ENCODE data around the gene IFITM10. TPM values are rescaled to one million over a fixed set of nuclear protein-coding genes. Genes with fewer than 3 reads are reported as not detected.
A peak's percentile ranks its signal among the peaks of the same experiment; 100 is the strongest.
"Not testable (repeated sequence)": the region's sequence is repeated elsewhere in the genome, so short reads cannot be mapped to it uniquely, and the experiment has no call there.

Gene IFITM10
- total RNA-seq, 1 experiment from 2014 or later, result 1.0 TPM

DNA sequence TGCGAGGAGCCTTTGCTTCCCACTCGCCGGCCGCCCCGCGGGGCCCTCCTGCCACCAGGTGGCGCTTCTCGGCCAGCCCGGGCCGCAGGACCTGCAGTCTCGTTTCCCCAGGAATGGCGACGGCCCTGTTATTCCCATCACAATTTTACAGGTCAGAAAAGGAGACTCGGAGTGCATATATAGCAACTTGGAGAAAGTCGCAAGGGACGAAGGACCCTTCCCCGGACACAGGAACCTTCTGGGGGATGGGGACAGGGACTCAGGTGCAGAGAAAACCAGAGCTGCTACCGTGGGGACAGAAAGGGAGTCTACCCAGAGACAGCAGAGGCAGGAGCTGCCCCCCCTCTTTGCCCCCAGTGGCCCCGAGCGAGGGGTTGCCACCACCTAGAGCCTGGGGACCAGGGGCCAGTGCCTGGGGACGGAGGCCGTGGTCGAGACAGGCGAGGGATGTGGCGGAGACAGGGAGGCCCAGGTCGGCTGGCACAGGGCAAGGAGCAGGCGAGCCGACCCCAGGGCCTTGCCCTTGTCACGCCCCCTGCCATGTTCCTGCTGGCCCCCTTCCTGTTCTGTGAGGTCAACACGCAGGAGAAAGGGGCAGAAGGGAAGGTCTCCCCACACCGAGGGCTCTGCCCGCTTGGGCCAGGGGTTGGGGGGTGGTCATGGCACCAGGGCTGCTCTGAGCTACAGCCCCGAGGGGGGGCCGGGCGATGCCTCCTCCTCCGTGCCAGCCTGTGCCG lies 56.9 kb downstream of the IFITM10 start:
- DNase-seq (ENCODE audit: extremely low read depth, low read depth), result peak; percentile 50

DNA sequence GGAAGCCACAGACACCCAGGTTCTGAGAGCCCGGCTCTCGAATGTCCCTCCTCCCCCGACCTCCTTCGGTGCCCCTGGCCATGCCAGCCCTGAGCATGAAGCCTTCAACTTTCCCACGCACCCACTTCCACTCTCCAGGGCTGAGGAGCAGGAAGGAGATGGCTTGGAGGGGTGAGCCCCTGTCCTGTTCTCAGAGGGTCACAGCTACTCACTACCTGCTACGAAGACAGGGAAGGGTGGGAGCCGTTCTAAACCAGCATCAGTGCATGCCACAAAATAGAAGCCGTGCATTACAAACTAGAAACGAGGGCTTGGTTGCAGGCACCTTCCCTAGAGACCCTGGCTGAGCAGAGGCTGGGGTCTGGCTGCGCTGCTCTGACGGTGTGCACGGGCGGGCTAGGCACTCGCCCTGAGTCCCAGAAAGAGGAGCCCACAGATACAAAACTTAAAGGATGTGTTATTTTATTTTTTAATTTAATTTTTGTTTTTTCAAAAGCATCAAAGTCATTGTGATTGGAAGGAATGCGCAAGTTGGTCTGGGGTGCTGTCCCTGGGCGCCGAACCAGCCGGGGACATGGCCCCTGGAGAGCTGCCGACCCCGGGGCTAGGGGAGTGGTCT lies 57.6 kb downstream of the IFITM10 start:
- no peak for DNase-seq (ENCODE audit: extremely low read depth, low read depth)

DNA sequence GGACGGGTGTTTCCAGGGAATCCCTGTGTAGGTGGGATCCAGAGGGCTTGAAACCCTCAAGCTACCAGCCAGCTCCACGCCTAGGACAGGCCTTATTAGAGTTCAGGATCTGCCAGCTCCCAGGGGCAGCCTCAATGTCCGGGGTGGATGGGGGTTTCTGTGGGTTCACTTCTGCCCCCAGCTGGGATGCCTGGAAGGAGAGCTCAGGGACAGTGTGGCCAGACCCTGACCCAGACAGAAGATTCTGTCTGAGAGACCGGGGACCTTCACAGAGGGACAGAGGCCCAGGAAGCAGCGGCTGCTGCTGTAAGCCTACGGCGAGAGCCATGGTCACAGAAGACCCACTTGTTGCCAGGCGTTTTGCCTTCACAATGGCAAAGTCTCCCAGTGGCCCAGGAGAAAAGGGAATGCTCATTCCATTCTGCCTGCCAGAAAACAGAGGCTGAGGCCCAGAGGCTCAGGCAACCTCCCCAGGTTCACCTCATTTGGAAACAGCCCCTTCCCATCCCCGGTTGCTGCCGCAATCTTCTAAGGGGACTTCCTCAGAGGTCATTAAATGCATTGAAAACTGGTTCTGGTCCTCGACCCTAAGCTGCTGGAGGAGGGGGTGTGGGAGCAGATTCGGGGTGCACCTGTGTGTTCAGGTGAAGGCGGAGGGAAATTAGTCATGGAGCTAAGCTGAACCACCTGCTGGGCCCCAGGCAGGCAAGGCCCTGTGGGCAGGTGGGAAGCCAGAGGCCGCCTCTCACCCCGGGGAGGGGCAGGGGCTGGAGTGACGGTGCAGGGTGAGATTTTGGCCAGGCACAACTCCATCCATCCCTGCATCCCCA lies 58.3 kb downstream of the IFITM10 start:
- no peak for DNase-seq (ENCODE audit: extremely low read depth, low read depth)

DNA sequence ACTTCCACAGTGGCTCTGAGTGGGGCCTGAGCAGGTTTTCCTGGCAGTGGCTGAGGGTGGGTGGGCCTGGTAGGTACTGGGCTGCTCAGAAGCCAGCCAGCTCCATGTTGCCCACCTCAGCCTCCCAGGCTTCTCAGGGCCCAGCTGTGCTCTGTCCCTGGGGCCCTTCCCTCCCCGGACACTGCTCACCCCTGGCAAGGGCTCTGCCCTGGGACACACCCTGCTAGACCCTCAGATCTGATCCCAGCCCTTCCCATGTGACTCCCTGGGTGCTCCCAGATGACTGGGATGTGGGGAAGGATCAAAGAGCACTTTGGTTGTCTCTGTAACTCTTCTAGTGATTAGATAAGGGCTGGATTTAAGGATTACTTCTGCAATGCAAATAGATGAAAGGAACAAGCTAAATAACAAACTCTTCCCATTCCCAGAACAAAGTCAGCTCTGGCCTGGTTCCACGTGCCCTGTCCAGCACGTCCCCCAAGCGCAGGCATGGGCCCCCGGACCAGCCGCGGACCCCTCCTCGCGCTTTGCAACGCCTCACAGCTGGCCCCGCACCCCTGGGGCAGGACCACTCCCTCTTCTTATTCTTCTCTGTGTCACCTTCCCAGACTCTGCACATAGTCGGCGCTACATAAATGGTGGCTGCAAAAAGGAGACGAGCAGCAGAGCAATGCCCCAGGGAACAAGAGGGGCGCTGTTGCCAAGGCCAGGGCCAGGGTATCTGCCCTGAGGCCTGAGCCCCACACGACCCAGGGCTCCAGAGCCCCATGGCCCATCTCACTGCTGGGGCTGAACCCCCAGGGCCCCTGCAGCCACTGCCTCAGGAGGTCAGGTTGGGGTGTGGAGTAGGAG lies 59.1 kb downstream of the IFITM10 start:
- no peak for DNase-seq (ENCODE audit: extremely low read depth, low read depth)

DNA sequence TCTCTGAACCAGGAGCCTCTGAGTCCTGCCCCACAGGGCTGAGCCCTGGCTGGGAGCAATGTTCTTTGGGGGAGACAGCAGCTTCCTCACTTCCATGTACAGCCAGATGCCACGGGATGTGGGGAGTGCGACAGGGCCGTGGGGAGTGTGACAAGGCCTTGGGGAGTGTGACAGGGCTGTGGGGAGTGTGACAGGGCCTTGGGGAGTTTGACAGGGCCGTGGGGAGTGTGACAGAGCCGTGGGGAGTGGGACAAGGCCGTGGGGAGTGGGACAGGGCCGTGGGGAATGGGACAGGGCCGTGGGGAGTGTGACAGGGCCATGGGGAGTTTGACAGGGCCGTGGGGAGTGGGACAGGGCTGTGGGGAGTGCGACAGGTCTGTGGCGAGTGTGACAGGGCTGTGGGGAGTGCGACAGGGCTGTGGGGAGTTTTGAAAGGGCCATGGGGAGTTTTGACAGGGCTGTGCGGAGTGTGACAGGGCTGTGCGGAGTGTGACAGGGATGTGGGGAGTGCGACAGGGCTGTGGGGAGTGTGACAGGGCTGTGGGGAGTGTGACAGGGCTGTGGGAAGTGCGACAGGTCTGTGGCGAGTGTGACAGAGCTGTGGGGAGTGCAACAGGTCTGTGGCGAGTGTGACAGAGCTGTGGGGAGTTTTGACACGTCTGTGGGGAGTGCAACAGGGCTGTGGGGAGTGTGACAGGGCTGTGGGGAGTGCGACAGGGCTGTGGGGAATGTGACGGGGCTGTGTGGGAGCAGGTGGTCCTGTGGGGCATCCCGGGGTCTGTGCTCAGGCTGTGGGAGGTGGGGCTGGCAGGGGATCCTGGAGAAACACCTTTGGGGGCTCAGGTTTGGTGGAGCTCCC lies 60.0 kb downstream of the IFITM10 start:
- no peak for DNase-seq (ENCODE audit: extremely low read depth, low read depth)

DNA sequence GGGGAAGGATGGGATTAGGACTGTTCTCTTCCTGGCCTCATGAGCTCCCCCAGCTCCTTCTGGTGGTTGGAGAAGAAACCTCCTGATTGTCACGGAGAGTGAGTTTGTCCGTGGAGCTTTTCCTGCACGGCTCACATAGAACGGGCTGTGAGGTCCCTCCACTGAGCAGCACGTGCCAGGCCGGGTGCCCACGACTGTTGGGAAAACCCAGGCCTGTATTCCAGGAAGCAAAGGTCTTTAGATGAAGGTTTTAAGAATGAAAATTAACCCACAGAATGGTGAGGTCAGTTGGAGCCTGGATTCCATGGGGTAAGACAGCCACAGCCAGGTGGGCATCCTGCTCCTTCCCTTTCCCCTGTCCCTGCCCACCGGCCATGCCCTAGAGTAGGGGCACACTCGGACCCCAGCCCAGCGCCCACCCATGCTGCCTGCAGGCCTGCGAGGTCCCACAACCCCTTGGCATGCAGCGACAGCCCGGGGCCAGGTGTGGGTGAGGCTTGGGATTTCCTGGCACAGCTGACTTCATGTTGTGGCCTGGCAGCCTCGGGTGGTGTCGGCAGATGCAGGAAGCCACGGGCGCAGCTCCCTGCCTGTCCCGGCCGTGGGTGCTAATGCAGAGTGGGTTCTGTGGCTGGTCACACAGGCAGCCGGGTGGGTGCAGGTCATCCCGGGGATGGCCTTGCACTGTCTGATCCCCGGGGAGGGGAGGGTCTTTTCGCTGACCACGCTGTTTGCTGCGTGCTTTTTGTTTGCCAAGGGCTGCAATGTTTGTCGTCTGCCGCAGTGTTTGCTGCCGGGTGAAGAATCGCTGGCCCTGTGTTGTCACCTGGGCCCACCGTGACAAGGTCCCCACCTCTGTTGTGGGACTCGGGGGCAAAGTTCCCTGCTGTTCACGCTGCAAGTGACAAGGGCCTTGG lies 60.9 kb downstream of the IFITM10 start:
- not testable (repeated sequence) for DNase-seq (ENCODE audit: extremely low read depth, low read depth)

DNA sequence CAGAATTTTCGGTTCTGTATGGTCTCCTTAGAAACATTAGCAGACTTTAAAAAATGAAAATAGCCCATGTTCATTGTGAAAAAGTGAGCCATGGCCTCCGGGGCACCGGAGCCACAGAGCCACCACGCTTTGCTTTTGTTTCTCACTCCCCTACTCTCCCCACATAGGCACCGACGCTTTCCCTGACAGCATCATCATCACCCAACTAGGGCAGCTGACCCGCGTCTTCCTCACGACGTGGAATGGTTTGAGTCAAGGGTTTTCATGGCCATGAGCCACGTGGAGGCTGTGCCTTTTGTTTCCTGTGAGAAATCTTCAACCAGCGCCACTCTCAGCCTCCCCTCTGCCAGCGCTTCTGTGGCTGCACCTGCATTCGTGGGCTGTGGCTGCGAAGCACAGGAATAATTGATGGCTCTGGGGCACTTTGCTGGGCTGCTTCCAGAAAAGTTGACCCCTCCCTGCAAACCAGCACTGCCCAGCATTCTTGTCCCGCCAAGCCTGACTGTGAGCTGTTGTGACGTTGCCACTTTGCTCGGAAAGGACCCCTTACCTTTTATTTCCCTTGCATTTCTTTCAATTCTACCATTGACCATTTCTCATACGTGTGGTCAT lies 62.0 kb downstream of the IFITM10 start:
- not testable (repeated sequence) for DNase-seq (ENCODE audit: extremely low read depth, low read depth)

DNA sequence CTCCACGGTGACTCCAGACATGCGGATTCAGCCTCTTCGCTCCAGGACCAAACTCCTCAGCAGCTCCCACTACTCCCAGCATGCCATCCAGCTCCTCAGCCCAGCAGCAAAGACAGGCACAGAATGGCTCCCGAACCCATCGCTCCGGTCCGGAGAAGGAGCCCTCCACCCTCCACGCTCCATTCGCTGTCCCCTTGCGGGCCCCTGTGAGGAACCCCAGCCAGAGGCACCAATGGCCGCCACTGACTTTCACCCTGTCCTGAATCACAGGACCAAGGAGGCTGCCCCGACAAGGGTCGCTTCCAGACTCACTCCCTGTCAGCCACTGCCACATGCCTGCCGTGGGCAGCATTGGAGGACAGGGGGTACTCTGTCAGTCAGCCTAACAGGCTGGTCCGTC lies 64.2 kb downstream of the IFITM10 start:
- DNase-seq (ENCODE audit: extremely low read depth, low read depth), result not testable (repeated sequence)

DNA sequence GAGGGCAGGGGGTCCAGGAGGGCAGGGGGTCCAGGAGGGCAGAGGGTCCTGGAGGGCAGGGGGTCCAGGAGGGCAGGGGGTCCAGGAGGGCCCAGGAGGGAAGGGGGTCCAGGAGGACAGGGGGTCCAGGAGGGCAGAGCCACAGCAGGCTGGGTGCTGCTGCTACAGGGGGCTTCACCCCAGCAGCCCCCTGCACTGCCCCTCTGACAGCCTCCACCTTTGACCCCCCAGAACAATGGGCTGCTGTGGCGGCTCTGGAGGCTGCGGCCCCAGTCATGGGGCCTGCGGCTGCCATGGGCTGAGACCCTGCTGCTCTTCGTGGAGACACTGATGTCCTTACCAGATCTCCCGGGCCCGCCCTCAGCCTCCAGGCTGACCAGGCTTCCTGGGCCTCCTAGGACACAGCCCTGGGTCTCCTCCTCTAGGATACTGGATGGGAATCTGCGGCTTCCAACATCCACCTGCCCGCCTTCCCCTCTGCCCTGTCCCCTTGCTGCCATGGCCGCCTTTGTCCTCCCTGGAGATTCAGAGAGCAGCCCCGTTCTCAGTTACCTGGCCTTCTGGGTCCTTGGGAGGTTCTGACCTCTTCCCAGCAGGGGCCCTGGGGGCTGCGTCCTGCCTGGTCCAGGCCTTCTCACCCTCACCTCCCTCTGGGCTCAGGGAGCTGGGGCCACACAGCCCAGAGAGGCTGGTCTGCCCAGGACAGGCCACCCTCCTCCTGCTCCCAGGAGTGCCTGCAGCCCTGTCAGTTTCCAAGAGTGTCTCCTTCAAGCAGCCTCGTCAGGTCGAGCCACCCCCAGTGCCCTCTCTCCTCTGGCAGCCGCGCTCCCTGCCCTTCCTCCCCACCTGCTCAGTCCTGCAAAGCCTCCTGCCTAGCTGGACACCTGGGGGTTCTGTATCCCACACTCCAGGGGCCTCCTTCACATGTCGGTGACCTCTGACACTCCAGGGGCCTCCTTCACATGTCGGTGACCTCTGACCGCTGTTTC lies 65.2 kb downstream of the IFITM10 start:
- not testable (repeated sequence) for DNase-seq (ENCODE audit: extremely low read depth, low read depth)

DNA sequence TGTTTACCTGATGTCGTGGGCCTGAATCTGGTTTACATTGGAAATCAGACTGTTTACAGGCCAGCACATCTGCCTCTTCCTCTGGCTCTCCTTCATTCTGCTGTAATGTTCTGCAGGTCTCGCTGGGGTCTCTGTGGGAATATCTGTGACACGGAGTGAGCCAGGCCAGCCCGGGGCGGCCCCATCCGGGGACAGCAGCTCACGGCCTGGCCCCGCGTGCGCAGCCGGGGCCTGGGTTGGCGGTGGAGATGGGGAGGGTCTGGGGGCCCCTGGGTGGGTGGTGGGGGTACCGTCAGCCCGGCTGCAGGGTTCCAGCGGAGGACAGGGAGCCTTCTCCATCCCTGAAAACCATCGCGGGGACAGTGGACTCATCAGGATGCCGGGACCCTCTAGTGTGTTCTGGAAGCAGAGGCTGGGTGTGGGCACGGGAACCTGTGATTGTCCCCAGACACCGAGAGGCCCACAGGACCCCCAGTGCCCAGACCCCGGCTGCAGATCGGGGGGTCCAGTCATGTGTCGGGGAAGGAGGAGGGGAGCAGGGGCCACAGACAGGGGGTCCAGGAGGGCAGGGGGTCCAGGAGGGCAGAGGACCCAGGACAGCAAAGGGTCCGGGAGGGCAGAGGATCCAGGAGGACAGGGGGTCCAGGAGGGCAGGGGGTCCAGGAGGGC lies 66.4 kb downstream of the IFITM10 start:
- not testable (repeated sequence) for DNase-seq (ENCODE audit: extremely low read depth, low read depth)

DNA sequence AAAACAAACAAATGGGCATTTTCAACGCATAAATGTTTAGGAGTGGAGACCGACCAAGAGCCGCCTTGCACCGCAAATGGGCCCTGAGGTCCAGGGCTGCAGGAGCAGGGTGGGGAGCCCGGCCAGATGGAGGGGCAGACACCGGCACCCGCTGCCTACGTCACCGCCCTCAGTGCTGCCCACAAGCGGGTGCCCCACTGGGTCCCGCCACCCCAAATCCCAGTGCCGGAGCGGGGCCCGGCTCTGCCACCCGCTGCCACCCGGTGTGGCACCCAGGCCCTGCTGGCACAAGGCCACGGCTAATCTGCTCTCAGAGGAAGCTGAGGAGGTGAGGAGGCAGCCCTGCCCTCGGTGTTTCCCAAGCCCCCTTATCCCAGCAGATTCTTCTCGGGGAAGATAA lies 67.2 kb downstream of the IFITM10 start:
- DNase-seq (ENCODE audit: extremely low read depth, low read depth), result not testable (repeated sequence)

Other genes starting within 250 kb of the IFITM10 start
- gene DUSP8, start 178.3 kb downstream of the IFITM10 start, total RNA-seq (2014; rRNA removed; shearing (Covaris generic)), result 1.1 and 3.1 TPM in 2 replicates
- not detected in 2 replicates for gene KRTAP5-1, start 165.3 kb downstream of the IFITM10 start, total RNA-seq (2014; rRNA removed; shearing (Covaris generic))
- gene KRTAP5-2, start 152.3 kb downstream of the IFITM10 start, total RNA-seq (2014; rRNA removed; shearing (Covaris generic)), result not detected in 2 replicates
- not detected in 2 replicates for gene KRTAP5-3, start 142.1 kb downstream of the IFITM10 start, total RNA-seq (2014; rRNA removed; shearing (Covaris generic))
- not detected in 2 replicates for gene KRTAP5-4, start 128.5 kb downstream of the IFITM10 start, total RNA-seq (2014; rRNA removed; shearing (Covaris generic))
- not detected in 2 replicates for gene KRTAP5-5, start 120.8 kb downstream of the IFITM10 start, total RNA-seq (2014; rRNA removed; shearing (Covaris generic))
- not detected in 2 replicates for gene KRTAP5-6, start 53.4 kb downstream of the IFITM10 start, total RNA-seq (2014; rRNA removed; shearing (Covaris generic))
- 358 and 367 TPM in 2 replicates for gene CTSD, start 13.3 kb upstream of the IFITM10 start, total RNA-seq (2014; rRNA removed; shearing (Covaris generic))
- gene SYT8, start 84.4 kb upstream of the IFITM10 start, total RNA-seq (2014; rRNA removed; shearing (Covaris generic)), result not detected in 2 replicates
- gene TNNI2, start 88.4 kb upstream of the IFITM10 start, total RNA-seq (2014; rRNA removed; shearing (Covaris generic)), result not detected in 2 replicates
- not detected in 2 replicates for gene LSP1, start 102.5 kb upstream of the IFITM10 start, total RNA-seq (2014; rRNA removed; shearing (Covaris generic))
- not detected in 2 replicates for gene PRR33, start 141.3 kb upstream of the IFITM10 start, total RNA-seq (2014; rRNA removed; shearing (Covaris generic))
- not detected in 2 replicates for gene TNNT3, start 169.1 kb upstream of the IFITM10 start, total RNA-seq (2014; rRNA removed; shearing (Covaris generic))
- 74.9 and 80.3 TPM in 2 replicates for gene MRPL23, start 196.7 kb upstream of the IFITM10 start, total RNA-seq (2014; rRNA removed; shearing (Covaris generic))
- gene H19, start 247.2 kb upstream of the IFITM10 start, total RNA-seq (2014; rRNA removed; shearing (Covaris generic)), result 0.40 and 1.5 TPM in 2 replicates